ENCODE results near the gene ARSB.

The ARSB gene

DNA sequence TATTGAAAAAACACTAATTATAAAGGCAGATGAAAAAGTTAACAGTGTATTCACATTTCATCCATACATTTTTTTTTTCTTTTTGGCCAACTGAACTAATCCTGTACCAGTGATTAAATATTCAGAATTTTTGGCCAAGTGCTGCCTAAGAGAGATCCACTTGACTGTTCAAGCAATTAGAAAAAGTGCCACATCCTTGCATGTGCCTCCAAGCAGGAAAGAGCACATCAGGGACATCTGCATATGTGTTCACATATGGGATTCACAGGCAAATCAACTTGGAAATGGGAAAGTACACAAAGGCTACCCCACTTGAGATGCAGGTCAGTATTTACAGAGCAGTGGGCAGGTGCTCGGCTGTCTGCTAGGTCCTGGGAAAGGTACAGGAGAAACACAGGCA is 173.2 kb downstream of the ARSB start:
- TF ChIP-seq, protein P1, sequence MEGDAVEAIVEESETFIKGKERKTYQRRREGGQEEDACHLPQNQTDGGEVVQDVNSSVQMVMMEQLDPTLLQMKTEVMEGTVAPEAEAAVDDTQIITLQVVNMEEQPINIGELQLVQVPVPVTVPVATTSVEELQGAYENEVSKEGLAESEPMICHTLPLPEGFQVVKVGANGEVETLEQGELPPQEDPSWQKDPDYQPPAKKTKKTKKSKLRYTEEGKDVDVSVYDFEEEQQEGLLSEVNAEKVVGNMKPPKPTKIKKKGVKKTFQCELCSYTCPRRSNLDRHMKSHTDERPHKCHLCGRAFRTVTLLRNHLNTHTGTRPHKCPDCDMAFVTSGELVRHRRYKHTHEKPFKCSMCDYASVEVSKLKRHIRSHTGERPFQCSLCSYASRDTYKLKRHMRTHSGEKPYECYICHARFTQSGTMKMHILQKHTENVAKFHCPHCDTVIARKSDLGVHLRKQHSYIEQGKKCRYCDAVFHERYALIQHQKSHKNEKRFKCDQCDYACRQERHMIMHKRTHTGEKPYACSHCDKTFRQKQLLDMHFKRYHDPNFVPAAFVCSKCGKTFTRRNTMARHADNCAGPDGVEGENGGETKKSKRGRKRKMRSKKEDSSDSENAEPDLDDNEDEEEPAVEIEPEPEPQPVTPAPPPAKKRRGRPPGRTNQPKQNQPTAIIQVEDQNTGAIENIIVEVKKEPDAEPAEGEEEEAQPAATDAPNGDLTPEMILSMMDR (IDR thresholded peaks at IDR 0.05; ENCODE audit: low read depth, low read length): no peak
- DNase-seq (ENCODE audit: extremely low read depth, low read depth): no peak

DNA sequence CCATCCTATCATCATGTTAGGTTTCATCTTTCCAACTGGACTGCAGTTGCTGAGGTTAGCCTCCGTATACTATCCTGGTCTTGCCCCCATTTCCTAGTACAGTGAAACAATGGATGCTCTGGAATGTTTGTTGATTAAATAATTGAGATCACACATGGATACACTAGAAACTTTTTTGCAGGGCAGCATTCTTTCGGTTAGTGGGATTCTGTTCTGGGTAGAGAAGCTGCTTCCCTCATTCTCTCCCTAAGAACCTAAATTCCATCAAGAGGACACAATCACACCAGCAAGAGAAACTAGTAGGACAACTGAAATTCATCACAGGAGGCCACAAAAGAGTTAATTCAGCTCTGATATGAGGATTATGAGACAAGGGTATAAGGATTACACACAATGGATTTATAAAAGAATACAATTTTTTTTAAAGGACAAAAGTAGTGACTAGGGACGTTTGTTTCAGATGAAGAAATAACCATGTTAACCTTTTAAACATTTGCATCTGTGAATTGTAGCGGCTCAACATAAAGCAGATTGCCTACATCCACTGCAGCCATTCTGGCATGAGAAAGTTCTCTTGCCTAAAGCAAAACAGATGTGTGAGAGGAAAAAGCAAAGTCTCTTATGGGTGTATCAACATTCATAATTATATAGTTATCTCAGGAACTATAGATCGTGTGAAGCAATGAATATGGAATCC is 173.8 kb downstream of the ARSB start:
- TF ChIP-seq, protein P1 (IDR thresholded peaks at IDR 0.05; ENCODE audit: low read depth, low read length): no peak
- no peak for DNase-seq (ENCODE audit: extremely low read depth, low read depth)

DNA sequence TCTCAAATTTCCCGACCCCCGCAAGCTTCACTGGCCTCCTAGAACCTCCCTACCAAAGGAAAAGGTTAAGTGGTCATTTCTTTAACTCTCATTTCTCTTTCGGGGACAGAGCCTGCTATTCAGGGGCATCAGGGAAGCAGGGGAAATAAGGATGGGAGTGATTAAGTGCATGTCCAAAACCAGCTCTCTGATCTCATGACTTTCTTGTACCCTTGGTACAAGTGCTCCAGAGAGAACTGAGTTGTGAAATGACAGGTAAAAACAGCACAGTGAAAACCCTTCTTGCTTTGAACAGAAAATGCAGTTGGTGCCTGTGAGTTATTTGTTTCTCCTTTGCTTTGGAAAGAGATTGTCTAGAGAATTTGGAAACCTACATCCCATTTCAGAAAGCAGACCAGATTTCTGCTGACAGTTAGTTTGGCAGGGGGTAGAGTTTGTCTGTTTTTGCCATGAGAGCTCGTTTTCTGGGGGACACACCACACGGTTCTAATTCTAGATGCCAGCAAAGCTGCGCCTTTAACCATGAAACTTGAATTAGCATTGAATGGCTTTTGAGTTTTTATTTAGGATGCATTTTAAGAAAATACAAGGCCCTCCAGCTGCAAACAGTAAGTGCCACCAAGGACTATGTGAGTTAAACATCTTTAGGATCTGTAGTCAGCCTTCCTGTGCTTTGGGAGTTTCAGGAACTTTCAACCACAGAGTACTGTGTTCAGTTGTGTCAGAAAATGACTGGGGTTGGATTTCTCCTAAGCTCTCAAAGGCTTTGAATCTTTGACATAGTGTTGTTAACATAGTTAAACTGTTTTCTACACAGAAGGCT is 174.8 kb downstream of the ARSB start:
- DNase-seq (ENCODE audit: extremely low read depth, low read depth): no peak
- TF ChIP-seq, protein P1 (IDR thresholded peaks at IDR 0.05; ENCODE audit: low read depth, low read length): no peak

DNA sequence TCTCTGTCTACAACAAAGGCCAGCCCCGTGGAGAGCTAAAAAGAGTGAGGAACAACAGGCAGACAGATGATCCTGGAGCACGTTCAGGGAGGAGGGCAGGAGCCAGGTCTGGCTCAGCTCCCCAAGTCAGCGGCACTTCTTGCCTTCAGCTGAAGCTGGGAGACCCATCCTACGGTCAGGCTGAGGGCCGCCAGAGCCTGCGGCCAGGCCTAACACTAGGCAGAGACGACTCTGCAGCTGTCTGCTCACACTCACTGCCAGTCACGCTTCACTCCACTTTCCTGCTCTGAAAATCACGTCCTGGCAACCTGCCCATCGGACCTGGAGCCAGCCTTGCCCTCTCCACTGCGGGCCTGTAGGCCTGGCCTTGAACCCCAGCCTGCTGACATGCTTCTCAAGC is 175.7 kb downstream of the ARSB start:
- no peak for DNase-seq (ENCODE audit: extremely low read depth, low read depth)
- TF ChIP-seq, protein P1 (IDR thresholded peaks at IDR 0.05; ENCODE audit: low read depth, low read length): no peak

DNA sequence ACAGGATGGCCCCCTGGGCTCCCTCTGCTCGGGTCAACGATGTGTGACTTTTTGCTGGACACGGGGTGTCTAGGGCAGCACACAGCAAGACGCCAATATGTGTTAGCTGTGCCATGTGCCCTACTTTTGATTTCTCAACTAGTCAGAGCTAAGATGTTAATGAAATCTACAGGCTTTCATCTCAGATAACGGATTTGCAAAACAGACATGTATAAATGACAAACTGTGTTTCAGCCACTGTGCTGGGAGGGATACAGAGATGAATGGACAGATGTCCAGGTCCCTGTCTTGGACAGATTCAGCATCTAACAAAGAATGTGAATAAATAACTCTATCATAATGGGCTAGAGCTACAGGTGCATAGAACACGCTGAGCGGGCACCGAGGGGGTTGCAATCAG is 176.3 kb downstream of the ARSB start:
- DNase-seq (ENCODE audit: extremely low read depth, low read depth): no peak
- TF ChIP-seq, protein P1 (IDR thresholded peaks at IDR 0.05; ENCODE audit: low read depth, low read length): no peak

DNA sequence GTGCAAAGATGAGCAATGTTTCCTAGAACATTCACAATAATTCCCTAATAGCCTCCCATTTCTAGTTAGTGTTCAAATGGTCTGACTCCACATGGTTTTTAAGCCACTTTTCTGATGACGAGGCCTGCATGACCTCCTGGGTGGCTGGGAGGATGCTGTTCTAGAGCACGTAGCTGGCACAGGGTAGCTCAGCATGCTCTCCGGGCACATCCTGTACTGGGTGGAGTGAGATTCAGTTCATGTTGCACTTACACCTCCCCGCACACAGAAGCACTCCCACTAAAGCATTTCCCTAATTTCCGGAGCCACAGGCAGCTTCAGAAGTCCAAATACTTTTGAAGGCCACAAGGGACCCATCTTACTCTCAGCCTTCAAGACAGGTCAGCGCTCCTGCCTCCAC is 176.7 kb downstream of the ARSB start:
- no peak for DNase-seq (ENCODE audit: extremely low read depth, low read depth)
- TF ChIP-seq, protein P1 (IDR thresholded peaks at IDR 0.05; ENCODE audit: low read depth, low read length): no peak

DNA sequence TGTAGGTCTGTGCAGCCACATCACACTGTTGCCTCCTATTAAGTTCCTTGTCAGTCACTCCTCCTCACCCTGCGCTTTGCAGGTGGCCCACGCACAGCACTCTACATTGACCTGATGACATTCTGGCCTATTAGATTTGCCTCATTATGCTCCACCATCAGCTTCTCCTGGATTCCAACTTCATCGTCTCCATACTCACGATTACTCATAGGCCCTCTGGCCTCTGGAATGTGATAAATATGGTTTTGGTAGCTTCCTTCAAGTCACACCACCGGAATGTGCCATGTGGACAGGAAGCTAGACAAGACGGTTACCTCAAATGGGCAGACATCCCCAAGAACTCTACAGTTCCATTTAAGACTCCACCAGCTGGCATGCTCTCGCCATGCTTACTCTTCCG is 178.6 kb downstream of the ARSB start:
- peak; percentile 8 for DNase-seq (ENCODE audit: extremely low read depth, low read depth)
- TF ChIP-seq, protein P1 (IDR thresholded peaks at IDR 0.05; ENCODE audit: low read depth, low read length): no peak

Data from AG09319 (cell line).